NCI-H1105 treated with DMSO at 0.1 percent for 48 hours (cell line): ENCODE results near the gene ECEL1.
"Not testable (repeated sequence)": the region's sequence is repeated elsewhere in the genome, so short reads cannot be mapped to it uniquely, and the experiment has no call there.

Source experiments
- DNase-seq: peaks from one replicate; lab custom pipeline; 2025; lab: John Stamatoyannopoulos, UW

ECEL1 gene, protein sequence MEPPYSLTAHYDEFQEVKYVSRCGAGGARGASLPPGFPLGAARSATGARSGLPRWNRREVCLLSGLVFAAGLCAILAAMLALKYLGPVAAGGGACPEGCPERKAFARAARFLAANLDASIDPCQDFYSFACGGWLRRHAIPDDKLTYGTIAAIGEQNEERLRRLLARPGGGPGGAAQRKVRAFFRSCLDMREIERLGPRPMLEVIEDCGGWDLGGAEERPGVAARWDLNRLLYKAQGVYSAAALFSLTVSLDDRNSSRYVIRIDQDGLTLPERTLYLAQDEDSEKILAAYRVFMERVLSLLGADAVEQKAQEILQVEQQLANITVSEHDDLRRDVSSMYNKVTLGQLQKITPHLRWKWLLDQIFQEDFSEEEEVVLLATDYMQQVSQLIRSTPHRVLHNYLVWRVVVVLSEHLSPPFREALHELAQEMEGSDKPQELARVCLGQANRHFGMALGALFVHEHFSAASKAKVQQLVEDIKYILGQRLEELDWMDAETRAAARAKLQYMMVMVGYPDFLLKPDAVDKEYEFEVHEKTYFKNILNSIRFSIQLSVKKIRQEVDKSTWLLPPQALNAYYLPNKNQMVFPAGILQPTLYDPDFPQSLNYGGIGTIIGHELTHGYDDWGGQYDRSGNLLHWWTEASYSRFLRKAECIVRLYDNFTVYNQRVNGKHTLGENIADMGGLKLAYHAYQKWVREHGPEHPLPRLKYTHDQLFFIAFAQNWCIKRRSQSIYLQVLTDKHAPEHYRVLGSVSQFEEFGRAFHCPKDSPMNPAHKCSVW

GRCh38 chr2:232487385-232488096, at the start of gene ECEL1:
ECEL1 (minus strand) TSS chr2:232487834; CDS start chr2:232486653, 1,181 bp downstream.
- DNase-seq: no peak

DNA sequence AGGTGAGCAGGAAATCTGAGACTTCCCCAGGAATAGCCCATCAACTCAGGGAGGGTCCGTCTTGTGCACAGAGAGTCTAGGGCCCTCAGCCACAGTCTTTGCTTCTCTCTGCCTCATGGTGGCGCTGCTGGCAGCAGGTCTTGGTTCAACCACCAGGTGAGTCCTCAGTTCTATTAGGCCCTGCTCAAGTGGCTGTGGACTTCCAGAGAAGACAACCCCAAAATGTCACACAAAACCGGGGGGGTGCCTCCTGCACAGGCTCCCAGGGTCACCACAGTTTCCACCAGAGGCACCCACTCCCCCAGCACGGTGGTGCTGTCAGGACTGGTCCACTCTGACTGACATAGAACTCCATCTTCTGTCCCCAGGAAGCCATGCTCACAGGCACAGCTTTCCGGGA, 49.4 kb upstream of the ECEL1 start:
- DNase-seq: no peak

DNA sequence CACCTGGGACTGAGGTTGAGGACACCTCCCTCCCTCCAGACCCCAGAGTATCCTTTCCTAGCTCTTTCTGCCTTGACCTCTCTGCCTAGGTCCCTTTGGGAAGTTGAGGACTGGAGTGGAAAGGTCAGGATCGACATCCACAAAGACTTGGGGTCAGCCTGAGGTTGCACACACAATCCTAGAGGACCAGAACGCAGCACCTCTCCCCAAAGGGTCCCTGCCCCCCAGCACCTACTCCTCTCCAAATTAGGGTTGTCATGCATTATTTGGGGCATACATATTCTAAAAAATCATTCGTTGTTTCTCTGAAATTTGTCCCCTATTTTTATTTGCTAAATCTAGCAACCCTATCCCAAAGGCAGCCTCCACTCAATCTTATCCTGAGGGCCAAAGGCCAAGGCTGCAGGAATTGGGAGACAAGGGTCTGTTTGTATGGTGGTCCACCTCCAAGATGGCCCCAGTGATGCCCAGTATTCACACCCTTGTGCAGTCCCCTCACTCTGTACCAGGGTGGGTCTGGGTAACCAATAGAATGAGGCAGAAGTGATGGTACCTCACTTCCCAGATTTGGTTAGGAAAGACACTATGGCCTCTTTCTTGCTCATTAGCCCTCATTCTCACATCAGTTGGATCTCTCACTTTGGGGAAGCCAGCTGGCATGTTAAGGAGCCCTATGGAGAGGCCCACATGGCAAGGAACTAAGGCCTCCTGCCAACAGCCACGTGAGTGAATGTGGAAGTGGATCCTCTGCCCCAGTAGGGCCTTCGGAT, 48.3 kb upstream of the ECEL1 start:
- no peak for DNase-seq

GRCh38 chr2:232534940-232535651, 47.5 kb upstream of the ECEL1 start:
- DNase-seq: no peak

GRCh38 chr2:232533944-232534710, 46.5 kb upstream of the ECEL1 start:
- DNase-seq: no peak

DNA sequence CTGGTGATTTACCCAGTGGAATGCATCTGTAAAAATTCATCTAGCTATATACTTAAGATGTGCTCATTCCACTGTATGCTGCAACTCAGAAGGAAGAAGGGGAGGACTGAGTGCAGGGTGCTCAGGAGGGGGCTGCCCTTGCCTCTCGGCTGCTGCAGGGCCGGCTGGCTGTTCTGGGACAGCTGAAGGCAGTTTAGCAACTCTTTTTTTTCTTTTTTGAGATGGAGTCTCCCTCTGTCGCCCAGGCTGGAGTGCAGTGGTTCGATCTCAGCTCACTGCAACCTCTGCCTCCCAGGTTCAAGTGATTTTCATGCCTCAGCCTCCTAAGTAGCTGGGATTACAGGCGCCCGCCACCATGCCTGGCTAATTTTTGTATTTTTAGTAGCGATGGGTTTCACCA, 45.2 kb upstream of the ECEL1 start:
- DNase-seq: not testable (repeated sequence)

- DNase-seq: no peak
These were observed 44.8 kb upstream of the ECEL1 start for GRCh38 chr2:232532419-232532818.

DNA sequence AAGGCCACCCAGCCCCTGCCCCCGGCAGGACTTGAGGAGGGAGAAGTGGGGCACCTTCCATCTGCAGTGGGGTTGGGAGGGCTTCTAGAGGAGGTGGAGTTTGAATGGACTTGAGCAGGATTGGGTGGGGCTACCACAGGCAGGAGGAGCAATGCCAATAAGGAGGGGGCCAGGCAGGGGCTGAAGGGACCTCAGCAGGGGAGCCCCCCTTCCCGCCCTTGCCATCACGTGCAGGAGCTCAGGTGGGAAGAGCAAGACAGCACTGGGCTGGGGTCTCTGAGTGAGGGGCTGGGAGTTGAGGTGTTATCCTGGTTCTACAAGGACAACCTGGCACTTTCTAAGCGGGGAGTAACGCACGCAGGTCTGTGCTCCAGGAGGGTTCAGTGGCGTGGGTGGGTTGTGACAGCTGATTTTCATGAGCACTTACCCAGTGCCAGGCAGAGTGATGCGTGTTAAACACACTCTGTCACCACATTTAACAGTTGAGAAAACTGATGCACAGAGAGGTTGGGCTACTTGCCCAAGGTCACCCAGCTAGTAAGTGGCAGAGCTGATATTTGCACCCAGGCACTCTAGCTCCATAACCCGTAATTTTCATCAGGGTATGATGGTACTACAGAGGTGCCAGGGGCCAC, 43.1 kb upstream of the ECEL1 start:
- no peak for DNase-seq

- DNase-seq: no peak
These were observed 42.3 kb upstream of the ECEL1 start for GRCh38 chr2:232529806-232530547.

- no peak for DNase-seq
These were observed 41.3 kb upstream of the ECEL1 start for GRCh38 chr2:232528746-232529460.

- DNase-seq: no peak
These were observed 40.4 kb upstream of the ECEL1 start for GRCh38 chr2:232527905-232528470.

- no peak for DNase-seq
These were observed 38.8 kb upstream of the ECEL1 start for GRCh38 chr2:232526372-232526941.

- DNase-seq: no peak
These were observed 38.2 kb upstream of the ECEL1 start, which contains the start of gene CHRND for GRCh38 chr2:232525791-232526371. CHRND (plus strand) TSS chr2:232526160; CDS start chr2:232526216, 56 bp downstream.

- no peak for DNase-seq
These were observed 37.6 kb upstream of the ECEL1 start for GRCh38 chr2:232525199-232525598.

GRCh38 chr2:232524771-232525170, 37.1 kb upstream of the ECEL1 start:
- no peak for DNase-seq

GRCh38 chr2:232523682-232524597, 36.3 kb upstream of the ECEL1 start:
- DNase-seq: no peak
